HepG2 (cell line): ENCODE data around the gene CAPN11. TPM values are rescaled to one million over a fixed set of nuclear protein-coding genes. Genes with fewer than 3 reads are reported as not detected.

Experiments used
- ATAD3A ChIP-seq: sonication (generic); formaldehyde crosslinking; IDR thresholded peaks from 2 replicates; pipeline ENCODE4 v1.4.0; 2020; ENCODE audit warnings: missing genetic modification reagents
- CENPBD1 ChIP-seq: sonication (generic); formaldehyde crosslinking; IDR thresholded peaks from 2 replicates; pipeline ENCODE4 v1.8.0; 2022; ENCODE audit warnings: missing genetic modification reagents, low read depth, mild to moderate bottlenecking, borderline replicate concordance
- CTCF ChIP-seq: sonication (generic); formaldehyde crosslinking; IDR thresholded peaks from 2 replicates; pipeline ENCODE4 v1.5.0; 2020; ENCODE audit warnings: mild to moderate bottlenecking, missing genetic modification reagents, moderate library complexity
- GABPB1 ChIP-seq: IDR thresholded peaks from 2 replicates; pipeline ENCODE4 v1.6.1; 2016; ENCODE audit warnings: mild to moderate bottlenecking, missing genetic modification reagents, moderate library complexity, missing compliant biosample characterization
- HMGXB3 ChIP-seq: sonication (generic); formaldehyde crosslinking; IDR thresholded peaks from 2 replicates; pipeline ENCODE4 v1.4.0; 2020; ENCODE audit warnings: missing genetic modification reagents, borderline replicate concordance
- HNF1B ChIP-seq: sonication (generic); formaldehyde crosslinking; IDR thresholded peaks from 2 replicates; pipeline ENCODE4 v1.5.1; 2020; ENCODE audit warnings: mild to moderate bottlenecking, moderate library complexity, missing genetic modification reagents
- HOXA3 ChIP-seq: sonication (generic); formaldehyde crosslinking; IDR thresholded peaks from 2 replicates; pipeline ENCODE4 v1.5.0; 2020; ENCODE audit warnings: missing genetic modification reagents
- KDM2A ChIP-seq: sonication (generic); formaldehyde crosslinking; IDR thresholded peaks from 2 replicates; pipeline ENCODE4 v1.4.0; 2020; ENCODE audit warnings: low read depth, missing genetic modification reagents, borderline replicate concordance
- MTERF4 ChIP-seq: sonication (generic); formaldehyde crosslinking; IDR thresholded peaks from 2 replicates; pipeline ENCODE4 v1.8.0; 2023; ENCODE audit warnings: mild to moderate bottlenecking, missing genetic modification reagents
- MTF1 ChIP-seq: sonication (generic); formaldehyde crosslinking; IDR thresholded peaks from 2 replicates; pipeline ENCODE4 v1.5.0; 2020; ENCODE audit warnings: missing genetic modification reagents
- NFYC ChIP-seq: IDR thresholded peaks from 2 replicates; pipeline ENCODE4 v1.6.1; 2016; ENCODE audit warnings: missing genetic modification reagents, missing compliant biosample characterization
- RBFOX2 ChIP-seq: fragments of 200-400 bp; formaldehyde crosslinking; IDR thresholded peaks from 2 replicates; pipeline ENCODE4 v1.6.1; 2017; ENCODE audit warnings: low read depth, mild to moderate bottlenecking, low read length
- SRSF1 ChIP-seq: fragments of 200-400 bp; formaldehyde crosslinking; optimal IDR thresholded peaks from 2 replicates; pipeline ENCODE3; 2017; ENCODE audit warnings: mild to moderate bottlenecking, low read depth, low read length, moderate library complexity
- SRSF9 ChIP-seq: fragments of 200-400 bp; formaldehyde crosslinking; IDR thresholded peaks from 2 replicates; pipeline ENCODE4 v1.6.1; 2018; ENCODE audit warnings: borderline replicate concordance, mild to moderate bottlenecking, low read depth, low read length; ENCODE audit not compliant: insufficient read depth, poor library complexity, severe bottlenecking
- UBTF ChIP-seq: sonication (generic); formaldehyde crosslinking; IDR thresholded peaks from 2 replicates; pipeline ENCODE4 v1.4.0; 2020; ENCODE audit warnings: mild to moderate bottlenecking, missing genetic modification reagents
- ZNF879 ChIP-seq: sonication (generic); formaldehyde crosslinking; IDR thresholded peaks from 2 replicates; pipeline ENCODE4 v1.8.1; 2023; ENCODE audit warnings: missing genetic modification reagents
- polyA plus RNA-seq, 8 experiments: library from polyadenylated mRNA; depleted of rRNA in 3 of 8; stranded (reverse) in 7 of 8; unstranded in 1 of 8; fragments of >200 nt; fragmentation: Illumina TruSeq in 4 of 8; extraction: Trizol in 4 of 8; gene quantifications; 2 replicates each; pipeline versions ENCODE4 v1.2.1 to v1.2.3, GENCODE V29; 2011 to 2016; ENCODE audit warnings: low read depth in 4 of 8, missing spikeins in 1 of 8, mixed read lengths in 1 of 8; ENCODE audit not compliant: insufficient read depth in 1 of 8
- total RNA-seq, 5 experiments: library from RNA; depleted of rRNA; stranded (reverse); fragments of >200 nt; fragmentation: Illumina TruSeq; extraction: Trizol; gene quantifications; 2 replicates each; pipeline ENCODE4 v1.2.3, GENCODE V29; 2016; ENCODE audit warnings: low read depth in 1 of 5

CAPN11 gene
- total and polyA plus RNA-seq, 2 of the 13 experiments (the other 11 are each of a cell fraction or from before 2014, with no cell fraction given): 0.07 to 0.11 TPM

GRCh38 chr6:44151348-44152108 is 7.1 kb upstream of the CAPN11 start (continued):
- no peak; the same call in 1 of the 2 replicates for TF ChIP-seq HMGXB3 (CRISPR knock-in tag)
- TF ChIP-seq UBTF (CRISPR knock-in tag): peak; percentile 72
- no peak for TF ChIP-seq CENPBD1
- TF ChIP-seq CTCF (CRISPR knock-in tag): peak; percentile 100
- no peak for TF ChIP-seq ATAD3A (CRISPR knock-in tag)
- no peak for TF ChIP-seq NFYC (CRISPR knock-in tag)
- TF ChIP-seq MTF1 (CRISPR knock-in tag): no peak
- TF ChIP-seq SRSF9: no peak
- peak; percentile 78 for TF ChIP-seq HNF1B (CRISPR knock-in tag)
- TF ChIP-seq RBFOX2: peak; percentile 66
- TF ChIP-seq MTERF4 (CRISPR knock-in tag): peak; percentile 57; the same call in 1 of the 2 replicates
- TF ChIP-seq SRSF1: peak; percentile 24
- TF ChIP-seq GABPB1 (CRISPR knock-in tag): peak; percentile 73; the same call in 1 of the 2 replicates
- TF ChIP-seq ZNF879 (CRISPR knock-in tag): no peak
- peak; percentile 94 for TF ChIP-seq KDM2A (CRISPR knock-in tag)
- peak; percentile 79 for TF ChIP-seq HOXA3
